ENCODE data around the gene KCNT1.
"Not testable (repeated sequence)": the region's sequence is repeated elsewhere in the genome, so short reads cannot be mapped to it uniquely, and the experiment has no call there.

KCNT1 gene

DNA sequence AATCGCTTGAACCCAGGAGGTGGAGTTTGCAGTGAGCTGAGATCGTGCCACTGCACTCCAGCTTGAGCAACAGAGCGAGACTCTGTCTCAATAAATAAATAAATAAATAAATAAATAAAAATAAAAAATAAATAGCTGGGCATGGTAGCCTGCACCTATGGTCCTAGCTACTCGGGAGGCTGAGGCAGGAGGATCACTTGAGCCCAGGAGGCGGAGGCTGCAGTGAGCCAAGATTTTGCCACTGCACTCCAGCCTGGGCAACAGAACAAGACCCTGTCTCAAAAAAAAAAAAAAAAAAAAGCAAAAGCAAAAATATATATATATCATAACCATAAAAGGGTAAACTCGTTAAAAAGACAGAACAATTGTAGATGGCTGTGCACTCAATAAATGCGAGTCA lies 29.2 kb upstream of the KCNT1 start:
- in situ Hi-C loops (cut with MboI; ENCODE audit: low sequenced_read_pairs) = not testable (repeated sequence)

DNA sequence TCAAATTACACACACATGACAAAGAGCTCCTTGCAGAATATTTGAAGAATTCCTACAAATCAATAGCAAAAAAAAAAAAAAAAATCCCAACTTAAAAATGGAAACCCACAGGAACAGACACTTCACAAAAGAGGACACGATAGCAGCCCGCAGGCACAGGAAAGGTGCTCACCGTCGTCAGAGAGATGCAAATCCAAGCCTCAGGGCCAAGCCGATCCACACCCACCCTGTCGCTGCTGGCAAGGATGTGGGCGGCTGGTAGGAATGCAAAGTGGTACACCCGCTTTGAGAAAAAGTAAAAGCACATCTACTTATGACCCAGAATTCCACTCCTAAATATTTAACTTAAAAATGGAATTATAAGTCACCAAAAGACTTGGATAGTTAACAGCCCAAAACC lies 28.0 kb upstream of the KCNT1 start:
- in situ Hi-C loops (cut with MboI; ENCODE audit: low sequenced_read_pairs) = no loop called here

DNA sequence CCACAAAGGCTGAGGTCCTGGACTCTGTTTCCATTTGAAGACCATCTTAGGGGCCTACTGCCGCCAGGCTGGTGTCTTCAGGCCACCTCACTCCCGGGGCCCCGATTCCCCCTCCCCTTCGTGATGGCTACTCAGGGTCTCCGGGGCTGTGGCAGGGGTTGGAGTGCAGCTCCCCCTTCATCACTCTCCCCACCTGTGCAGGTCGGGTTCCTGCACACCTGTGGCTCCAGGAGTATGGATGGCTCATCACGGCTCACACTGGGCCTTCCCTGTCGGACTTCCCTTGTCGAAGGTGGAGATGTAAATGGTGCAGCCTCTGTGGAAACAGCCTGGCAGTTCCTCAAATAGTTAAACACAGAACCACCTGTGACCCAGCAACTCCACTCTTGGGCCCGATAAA lies 27.0 kb upstream of the KCNT1 start:
- in situ Hi-C loops (cut with MboI; ENCODE audit: low sequenced_read_pairs) = no loop called here

DNA sequence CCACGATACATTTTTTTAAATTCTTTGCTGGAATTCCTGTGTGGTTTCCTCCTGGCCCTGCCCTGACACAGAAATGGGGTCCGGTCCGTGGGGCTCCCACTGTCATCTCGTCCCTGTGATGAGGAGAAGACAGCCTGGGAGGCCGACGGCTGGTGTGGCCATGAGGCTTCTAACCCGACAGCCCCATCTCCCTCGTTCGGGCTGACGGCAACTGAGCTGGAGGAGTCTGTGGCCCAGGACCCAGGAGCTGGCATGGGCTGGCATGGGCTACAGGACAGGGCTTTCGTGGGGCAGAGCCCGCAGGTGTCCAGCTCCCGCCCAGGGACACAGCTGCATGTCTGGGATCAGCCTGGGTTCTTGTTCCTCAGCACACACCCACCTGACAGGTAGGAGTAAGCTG lies 25.1 kb upstream of the KCNT1 start:
- in situ Hi-C loops (cut with MboI; ENCODE audit: low sequenced_read_pairs) = no loop called here

DNA sequence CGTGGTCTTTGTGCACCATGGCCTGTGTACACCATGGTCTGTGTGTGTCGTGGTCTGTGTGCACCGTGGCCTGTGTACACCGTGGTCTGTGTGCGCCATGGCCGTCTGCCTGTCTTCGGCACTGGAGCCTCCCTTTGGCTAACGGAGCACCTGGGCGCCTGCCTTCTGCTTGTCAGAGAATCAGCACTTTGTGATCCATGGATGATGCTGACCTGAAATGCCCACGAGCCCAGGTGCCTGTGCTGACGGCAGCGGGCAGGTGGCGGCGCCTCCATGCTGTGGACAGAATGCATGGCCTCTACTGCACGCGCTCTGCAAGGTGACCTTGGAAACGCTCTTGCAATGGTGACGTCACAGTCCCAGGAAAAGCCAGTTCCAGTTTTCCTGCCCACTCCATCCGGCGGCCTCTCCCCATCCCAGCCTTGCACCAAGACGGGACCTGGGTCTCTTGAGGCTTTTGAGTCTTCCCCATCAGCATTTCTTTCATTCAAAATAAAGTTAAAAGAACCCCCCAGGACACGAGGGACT lies 24.3 kb upstream of the KCNT1 start:
- in situ Hi-C loops (cut with MboI; ENCODE audit: low sequenced_read_pairs) = no loop called here

DNA sequence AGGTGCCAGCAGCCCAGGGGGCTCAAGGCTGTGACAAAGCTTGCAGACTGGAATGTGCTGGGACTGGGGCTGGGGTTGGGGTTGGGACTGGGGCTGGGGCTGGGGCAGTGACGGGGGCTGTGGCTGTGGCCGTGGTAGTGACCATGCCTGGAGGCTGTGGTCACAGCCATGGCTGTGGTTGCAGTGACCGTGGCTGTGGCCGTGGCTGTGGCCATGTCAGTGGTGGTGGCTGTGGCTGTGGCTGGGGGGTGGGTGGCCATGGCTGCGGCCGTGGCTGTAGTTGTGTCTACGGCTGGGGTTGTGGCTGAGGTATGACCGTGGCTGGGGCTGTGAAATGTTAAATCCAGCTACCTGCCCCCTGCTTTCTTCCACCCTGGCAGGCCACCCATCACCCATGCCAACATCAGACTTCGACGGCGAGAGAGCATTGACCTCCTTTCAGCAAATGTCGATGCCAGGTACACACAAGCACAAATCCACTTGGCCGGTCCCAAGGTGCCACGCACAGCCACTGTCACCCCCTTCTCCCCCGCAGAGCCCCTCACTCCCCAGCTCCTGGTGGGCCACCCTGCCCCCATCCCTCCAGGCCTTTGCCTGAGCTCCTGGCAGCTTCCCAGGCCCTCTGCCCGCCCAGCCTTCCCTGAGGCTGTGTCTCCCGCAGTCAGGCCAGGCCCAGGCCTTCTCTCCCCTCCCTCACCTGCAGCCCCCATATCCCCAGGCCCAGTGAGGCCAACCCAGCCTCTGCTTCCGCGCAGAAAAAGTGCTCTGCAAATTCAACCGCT lies 23.6 kb upstream of the KCNT1 start:
- in situ Hi-C loops (cut with MboI; ENCODE audit: low sequenced_read_pairs) = no loop called here

DNA sequence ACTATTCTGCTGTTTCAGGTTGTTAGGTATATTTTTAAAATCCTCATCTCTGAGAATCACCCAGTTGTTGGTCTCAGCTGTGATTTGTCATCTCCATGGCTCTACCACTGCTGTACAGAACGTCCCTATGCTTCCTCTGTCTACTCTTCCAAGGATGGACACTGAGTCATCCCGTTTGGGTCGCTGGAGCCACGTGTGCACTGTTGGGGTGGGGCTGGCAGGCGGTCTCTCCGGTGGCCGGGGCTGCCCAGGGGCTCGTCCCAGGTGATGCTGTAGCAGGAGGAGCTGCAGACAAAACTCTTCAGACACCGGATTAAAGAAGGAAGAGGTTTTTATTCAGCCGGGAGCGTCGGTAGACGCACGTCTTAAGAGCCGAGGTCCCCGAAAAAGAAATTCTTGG lies 21.9 kb upstream of the KCNT1 start:
- in situ Hi-C loops (cut with MboI; ENCODE audit: low sequenced_read_pairs) = no loop called here

DNA sequence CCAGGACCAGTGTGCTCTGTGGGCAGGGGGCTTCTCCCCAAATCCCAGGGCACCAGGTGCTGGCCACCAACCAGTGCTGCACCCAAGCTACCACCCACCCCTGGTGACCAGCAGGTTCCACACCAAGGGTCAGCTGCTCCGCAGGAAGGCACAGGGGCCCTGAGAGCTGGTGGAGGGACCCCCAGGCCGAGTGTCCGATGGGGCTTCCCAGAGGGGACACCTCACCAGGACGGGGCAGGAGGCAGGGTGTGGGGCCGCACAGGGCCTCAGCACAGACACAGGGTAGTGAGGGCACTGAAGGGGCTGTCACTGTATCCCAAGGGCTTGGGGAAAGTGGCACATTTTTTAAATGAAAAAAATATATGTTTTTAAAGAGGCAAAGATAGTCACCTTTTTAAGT lies 20.8 kb upstream of the KCNT1 start:
- in situ Hi-C loops (cut with MboI; ENCODE audit: low sequenced_read_pairs) = no loop called here

DNA sequence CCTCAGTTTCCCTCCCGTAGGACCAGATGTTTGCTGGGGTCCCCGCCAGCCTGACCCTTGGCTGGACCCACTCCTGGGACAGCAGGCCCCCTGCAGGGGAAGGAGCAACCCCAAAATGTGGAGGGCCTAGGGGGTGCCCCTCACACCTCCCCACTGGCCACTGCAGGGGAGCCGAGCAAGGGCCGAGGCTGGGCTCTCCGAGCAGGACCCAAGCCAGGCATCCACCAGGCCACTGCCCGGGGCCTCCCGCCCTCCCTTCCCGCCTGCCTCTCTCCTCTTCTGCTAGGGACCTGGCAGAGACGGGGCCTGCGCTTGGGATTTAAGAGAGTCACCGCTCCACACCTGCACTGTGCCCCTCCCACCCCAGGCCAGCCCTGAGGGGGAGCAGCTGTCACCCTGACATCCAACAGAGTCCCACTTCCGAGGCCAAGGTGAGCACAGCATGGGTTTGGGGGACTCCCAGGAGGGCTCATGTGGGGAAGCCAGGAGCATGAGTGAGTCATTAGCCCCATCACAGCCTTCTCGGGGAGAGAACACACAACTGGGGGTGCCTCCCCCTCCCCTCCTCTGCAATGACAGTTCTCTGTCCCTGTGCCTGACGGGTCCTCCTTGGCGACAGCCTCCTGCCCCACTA lies 18.5 kb upstream of the KCNT1 start:
- in situ Hi-C loops (cut with MboI; ENCODE audit: low sequenced_read_pairs) = no loop called here

DNA sequence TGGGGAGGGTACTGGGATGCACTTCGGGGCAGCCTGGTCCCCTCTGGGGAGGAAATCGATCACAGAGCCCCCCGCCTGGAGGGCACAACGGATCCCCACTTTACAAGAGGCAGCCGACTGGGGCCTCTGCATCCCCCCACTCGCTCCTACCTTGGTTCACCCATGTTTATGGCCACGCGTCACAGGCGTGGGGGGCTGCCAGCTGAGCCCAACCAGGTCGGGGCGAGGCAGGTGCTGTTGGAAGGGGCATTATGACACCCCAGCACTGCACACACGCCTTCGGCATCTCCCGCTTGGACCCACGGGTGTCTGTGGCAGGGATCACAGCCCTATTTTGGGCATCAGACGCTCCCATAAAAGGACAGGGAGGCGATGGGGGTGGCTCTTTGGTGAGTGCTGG lies 17.3 kb upstream of the KCNT1 start:
- in situ Hi-C loops (cut with MboI; ENCODE audit: low sequenced_read_pairs) = no loop called here

DNA sequence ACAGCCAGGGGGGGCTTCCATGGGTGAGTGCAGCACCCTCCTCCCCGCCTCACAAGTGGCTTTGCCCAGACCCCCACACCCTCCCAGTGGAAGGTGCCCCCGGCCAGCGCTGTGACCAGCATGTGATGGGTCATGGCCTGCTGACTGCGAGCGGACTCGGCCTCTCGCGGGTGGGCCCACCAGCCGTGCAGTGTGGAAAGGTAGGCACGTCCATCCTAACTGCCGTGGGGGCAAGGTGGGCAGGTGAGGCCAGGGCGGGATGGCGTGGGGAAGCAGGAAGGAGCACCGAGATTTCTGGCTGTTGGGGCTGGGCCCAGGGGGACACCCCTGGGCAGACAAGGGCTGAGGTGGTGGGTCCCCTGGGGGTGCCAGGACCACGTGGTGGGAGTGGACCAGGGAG lies 14.8 kb upstream of the KCNT1 start:
- in situ Hi-C loops (cut with MboI; ENCODE audit: low sequenced_read_pairs) = no loop called here

DNA sequence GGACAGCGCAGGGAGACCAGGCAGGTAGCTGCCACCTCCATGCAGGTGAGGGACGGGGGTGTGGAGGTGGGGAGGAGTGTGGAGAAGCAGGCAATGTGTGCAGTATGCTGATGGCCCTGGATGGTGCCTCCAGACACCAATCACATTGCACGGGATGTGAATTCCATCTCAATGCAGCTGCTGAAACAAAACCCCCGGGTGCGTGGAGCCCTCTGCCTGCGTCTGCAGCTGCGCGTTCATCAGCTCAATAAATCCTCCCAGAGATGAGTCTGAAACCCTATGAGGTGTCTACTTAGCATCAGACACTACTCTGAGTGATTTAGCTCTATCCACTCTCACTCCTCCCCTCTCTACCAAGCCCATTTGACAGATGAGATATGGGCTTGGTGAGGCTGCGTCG lies 13.0 kb upstream of the KCNT1 start:
- in situ Hi-C loops (cut with MboI; ENCODE audit: low sequenced_read_pairs) = no loop called here

DNA sequence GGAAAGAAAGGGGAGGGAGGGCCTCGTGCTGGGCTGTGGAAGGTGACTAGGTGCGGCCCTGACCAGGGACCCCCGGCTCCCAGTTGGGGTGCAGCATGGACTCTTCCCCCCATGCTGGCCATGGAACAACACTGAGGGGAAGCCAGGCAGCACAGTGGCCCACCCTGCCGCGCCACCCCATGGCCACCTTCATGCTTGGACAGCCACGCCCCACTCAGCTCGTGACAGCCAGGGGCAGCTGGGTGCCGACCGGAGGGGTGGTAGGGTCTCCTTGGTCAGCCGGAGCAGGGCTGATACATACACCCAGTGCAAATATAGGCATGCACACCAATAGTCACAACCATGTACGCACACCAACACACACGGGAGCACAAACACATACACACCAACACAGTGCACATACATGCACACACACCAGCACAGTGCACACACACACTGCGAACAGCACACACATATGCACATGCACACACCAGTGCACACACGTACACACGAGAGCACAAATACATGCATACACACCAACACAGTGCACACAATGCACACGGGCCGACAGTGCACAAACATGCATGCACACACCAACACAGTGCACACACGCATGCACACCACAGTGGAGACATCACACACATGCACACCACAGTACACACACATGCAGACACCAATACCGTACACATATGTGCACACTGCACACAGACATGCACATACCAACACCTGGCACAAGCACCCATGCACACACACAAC lies 11.0 kb upstream of the KCNT1 start:
- in situ Hi-C loops (cut with MboI; ENCODE audit: low sequenced_read_pairs) = no loop called here

DNA sequence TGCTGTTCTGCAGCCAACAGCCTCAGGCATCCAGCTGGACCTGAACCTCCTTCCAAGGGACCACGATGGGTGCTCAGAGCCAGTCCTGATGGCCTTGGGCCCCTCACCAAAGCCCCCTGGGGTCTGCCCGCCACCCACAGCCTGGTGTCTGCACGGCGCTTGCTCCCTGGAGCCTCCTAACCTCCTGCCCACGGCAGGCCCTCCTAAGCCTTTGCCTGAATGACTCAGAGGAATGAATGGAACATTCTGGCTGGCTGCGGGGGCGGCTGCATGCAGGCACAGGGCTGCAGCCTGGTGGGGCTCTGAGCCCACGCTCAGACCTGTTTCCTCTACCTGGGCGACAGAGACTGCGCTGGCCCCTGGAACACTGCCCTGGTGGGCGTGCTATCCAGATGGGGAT lies 9.6 kb upstream of the KCNT1 start:
- in situ Hi-C loops (cut with MboI; ENCODE audit: low sequenced_read_pairs) = no loop called here

DNA sequence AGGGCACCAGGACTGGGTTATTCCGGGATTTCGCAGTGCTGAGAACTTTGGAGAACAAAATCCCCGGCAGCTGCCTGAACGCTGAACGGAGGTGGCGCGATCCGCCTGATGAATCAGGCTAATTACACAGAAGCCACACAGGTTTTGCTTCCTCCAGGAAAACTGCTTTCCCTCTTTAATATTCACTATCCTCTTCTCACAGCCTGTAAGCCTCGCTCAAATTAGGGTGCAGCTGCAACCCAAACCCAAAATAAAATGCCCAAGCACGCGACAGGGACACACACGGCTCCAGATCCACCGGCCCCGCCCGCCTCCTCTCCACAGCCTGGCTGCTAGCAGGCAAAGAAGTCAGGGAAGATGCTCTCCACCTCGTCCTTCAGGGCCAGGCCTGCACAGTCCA lies 8.7 kb upstream of the KCNT1 start:
- in situ Hi-C loops (cut with MboI; ENCODE audit: low sequenced_read_pairs) = no loop called here

DNA sequence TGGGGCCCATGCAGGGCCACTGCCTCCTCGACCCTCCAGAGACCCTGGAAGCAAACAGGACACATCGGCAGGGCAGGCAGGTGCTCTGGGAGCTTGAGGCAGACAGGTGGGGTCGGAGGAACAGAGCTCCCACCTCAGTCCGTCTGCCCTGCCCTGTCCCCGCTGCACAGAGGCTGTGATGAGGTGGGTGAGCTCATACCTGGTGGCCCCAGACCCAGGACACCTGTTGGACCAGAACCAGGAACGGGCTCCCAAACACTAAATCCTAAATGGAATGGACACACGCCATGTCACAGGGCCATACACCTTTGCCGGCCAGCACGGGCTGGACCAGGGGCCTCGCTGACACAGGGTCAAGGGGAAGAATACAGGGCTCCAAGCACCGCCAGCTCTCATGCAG lies 8.2 kb upstream of the KCNT1 start:
- in situ Hi-C loops (cut with MboI; ENCODE audit: low sequenced_read_pairs) = no loop called here

DNA sequence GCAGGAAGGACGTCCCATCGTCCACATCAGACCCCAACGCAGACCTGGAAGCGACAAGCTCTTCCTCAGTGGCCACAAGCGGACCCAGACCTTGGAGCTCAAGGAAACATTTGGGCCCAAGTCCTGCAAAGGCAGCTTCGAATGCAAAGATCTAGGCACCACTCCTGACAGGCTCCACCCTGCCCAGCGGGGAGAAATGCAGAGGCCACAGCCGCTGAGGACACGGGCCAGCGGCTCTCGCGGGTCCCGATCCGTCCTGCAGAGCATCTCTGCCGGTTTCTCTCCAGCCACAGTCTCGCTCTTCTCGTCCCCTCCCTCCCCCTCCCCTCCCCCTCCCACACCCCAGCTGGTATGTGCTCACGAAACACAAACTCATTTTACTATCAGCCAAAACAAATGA lies 7.6 kb upstream of the KCNT1 start:
- in situ Hi-C loops (cut with MboI; ENCODE audit: low sequenced_read_pairs) = no loop called here

DNA sequence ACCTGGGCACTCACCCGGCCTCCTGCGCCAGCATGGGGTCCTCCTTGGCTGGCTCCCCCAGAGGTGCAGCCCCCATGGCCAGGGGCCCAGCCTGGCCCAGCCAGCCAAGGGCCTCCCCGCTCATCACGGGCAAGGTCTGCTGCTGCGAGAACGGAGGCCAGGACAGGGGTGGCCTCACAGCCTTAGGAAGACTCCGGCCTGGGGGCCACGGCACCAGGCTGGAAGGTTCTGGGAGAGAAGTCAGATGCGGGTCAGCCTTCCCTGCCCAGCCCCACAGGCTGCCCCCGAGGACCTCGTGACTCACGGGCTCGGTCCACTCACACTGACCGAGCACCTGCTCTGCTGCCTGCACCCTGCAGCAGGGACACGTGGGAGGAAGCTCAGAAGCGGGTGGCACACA lies 6.9 kb upstream of the KCNT1 start:
- in situ Hi-C loops (cut with MboI; ENCODE audit: low sequenced_read_pairs) = no loop called here

DNA sequence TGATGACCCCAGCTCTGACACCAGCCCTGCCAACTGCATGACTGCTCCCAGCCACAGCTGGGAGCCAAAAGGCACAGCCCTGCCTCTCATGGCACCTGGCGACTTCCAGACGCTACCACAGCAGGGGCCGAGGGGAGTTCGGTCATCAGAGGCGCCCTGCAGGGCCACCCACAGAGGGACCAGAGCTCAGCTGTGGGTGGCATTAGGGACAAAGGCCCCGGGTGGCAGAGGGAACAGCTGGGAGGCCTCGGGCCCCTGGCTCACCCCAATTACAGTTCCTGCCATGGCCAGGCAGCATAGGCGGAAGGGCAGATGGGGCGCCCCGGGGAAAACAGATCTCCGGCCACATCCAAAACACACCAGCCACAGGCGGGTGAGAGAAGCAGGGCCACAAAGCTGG lies 6.3 kb upstream of the KCNT1 start:
- in situ Hi-C loops (cut with MboI; ENCODE audit: low sequenced_read_pairs) = no loop called here

DNA sequence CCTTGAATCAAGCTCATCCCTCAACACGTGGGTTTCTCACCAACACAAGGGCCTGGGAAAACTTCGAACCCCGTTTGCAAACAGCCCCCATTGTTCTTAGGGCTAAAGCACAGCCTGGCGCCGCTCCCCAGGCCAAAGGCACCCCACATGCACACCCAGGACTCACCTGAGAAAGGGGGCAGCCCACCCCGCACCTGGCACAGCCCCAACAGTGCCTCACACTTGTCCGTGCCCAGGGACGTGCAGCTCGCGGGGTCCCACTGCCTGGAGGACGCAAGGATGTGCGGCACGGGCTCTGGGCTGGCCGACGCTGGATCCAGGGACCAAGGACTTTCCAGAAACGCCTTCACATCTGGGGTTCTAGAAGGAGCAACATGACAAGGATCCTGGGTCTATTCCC lies 5.5 kb upstream of the KCNT1 start:
- in situ Hi-C loops (cut with MboI; ENCODE audit: low sequenced_read_pairs) = no loop called here

DNA sequence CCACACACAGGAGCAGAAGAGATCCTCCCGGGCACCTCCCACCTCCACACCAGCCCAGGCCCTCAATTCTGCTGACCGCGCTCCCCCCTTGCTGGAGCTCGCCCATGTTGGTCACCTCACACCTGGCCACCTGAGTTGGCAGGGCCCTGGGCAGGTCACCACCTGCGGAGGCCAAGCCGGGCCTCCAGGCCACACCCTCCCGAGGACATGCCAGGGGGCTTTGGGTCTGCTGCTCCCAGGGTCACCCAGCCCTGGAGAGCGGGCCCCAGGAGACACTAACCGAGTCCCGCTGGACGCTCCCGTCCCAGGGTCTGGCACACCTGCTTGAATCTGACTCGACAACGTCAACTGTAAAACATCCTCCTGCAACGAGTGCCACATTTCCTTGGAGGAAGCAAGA lies 4.8 kb upstream of the KCNT1 start:
- in situ Hi-C loops (cut with MboI; ENCODE audit: low sequenced_read_pairs) = no loop called here

DNA sequence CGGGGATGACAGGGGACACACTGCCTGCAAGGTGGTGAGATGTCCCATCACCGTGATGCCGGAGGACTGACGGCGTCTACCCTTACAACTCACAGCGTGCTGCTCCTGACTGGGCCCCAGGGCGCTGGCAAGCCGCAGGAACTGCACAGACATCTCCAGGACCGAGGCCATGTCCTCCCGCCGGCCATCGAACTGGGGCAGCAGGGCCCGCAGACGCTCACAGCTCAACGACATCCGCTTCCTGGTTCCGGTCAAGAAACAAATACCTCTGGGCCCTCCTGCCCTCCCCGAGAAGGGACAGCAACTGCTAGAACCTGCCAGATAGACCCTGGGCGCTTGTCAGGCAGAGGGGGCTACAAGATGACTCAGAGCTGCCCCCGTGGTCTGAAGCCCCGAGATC lies 3.7 kb upstream of the KCNT1 start:
- in situ Hi-C loops (cut with MboI; ENCODE audit: low sequenced_read_pairs) = no loop called here

Measured in hTERT RPE-1 (cell line).